ENCODE data around the gene DOCK3. TPM values are rescaled to one million over a fixed set of nuclear protein-coding genes. Genes with fewer than 3 reads are reported as not detected.

Gene DOCK3
- polyA plus RNA-seq, 2 of the 4 experiments (the other 2 are of a cell fraction), result 0.40 to 0.46 TPM

DNA sequence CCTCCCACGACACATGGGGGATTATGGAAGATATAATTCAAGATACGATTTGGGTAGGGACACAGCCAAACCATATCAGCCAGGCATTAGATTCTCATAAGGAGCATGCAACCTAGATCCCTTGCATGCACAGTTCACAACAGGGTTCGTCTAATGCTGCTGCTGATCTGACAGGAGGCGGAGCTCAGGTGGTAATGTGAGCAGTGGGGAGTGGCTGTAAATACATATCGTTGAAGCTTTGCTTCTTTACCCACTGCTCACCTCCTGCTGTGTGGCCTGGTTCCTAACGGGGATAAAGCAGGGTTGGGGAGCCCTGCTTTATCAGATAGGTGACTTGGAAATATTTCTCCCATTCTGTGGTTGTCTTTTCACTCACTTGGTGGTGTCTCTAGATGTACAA is 14.8 kb downstream of the DOCK3 start:
- no peak overlapping the region for H3K4me3 ChIP-seq
- FAIRE-seq (no peak), DNase-seq (ENCODE audit: low read depth in 1 of 2, low spot score in 1 of 2) (no peak), ATAC-seq (no peak)
- H3K4me1 ChIP-seq, result no peaks in the 10 kb centered on the region
- H3K9me3 ChIP-seq, result no peaks in the 10 kb centered on the region
- ChIA-PET POLR2A (no interaction called here), CTCF (interaction anchor here (1.1 kb wide), 1 partner anchor 15 kb away, joined by 3 read pairs; the partner anchor contains the start of gene DOCK3)
- 16% methylated on average over 6 of the region's 6 CpGs for WGBS (ENCODE audit: missing lambda C conversion rate)
- TF ChIP-seq FOSB (CRISPR knock-in tag; IDR thresholded peaks at IDR 0.05) (no peak), KDM1A (IDR thresholded peaks at IDR 0.05; ENCODE audit: low read depth) (no peak), PBX3 (IDR thresholded peaks at IDR 0.05) (no peak), TFCP2L1 (CRISPR knock-in tag; IDR thresholded peaks at IDR 0.05) (no peak), PHF8 (IDR thresholded peaks at IDR 0.05; ENCODE audit: borderline replicate concordance, low read depth) (no peak), E2F6 (IDR thresholded peaks at IDR 0.05; ENCODE audit: borderline replicate concordance, low read depth) (no peak), MAZ (IDR thresholded peaks at IDR 0.05; ENCODE audit: borderline replicate concordance, low read depth, low read length) (no peak), ESRRA (IDR thresholded peaks at IDR 0.05; ENCODE audit: borderline replicate concordance, low read length) (no peak), CEBPB (IDR thresholded peaks at IDR 0.05) (no peak), ZC3H11A (IDR thresholded peaks at IDR 0.05) (no peak), NPAS2 (CRISPR knock-in tag; IDR thresholded peaks at IDR 0.05; ENCODE audit: borderline replicate concordance) (no peak), RCOR1 (IDR thresholded peaks at IDR 0.05; ENCODE audit: low read depth, low read length) (no peak), USF2 (IDR thresholded peaks at IDR 0.05) (no peak), NFE2L2 (conservative IDR thresholded peaks at IDR 0.05; ENCODE audit: low read length) (no peak), MAFK (IDR thresholded peaks at IDR 0.05; ENCODE audit: partially characterized antibody) (no peak), BHLHE40 (IDR thresholded peaks at IDR 0.05; ENCODE audit: low read depth, low read length) (no peak), SREBF2 (IDR thresholded peaks at IDR 0.05) (no peak)
- TF ChIP-seq, protein P1, sequence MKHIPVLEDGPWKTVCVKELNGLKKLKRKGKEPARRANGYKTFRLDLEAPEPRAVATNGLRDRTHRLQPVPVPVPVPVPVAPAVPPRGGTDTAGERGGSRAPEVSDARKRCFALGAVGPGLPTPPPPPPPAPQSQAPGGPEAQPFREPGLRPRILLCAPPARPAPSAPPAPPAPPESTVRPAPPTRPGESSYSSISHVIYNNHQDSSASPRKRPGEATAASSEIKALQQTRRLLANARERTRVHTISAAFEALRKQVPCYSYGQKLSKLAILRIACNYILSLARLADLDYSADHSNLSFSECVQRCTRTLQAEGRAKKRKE (CRISPR knock-in tag; IDR thresholded peaks at IDR 0.05; ENCODE audit: low read depth), result no peak
- H3K4me2 ChIP-seq, result no peak overlapping the region
- no peak overlapping the region for H3K27ac ChIP-seq

DNA sequence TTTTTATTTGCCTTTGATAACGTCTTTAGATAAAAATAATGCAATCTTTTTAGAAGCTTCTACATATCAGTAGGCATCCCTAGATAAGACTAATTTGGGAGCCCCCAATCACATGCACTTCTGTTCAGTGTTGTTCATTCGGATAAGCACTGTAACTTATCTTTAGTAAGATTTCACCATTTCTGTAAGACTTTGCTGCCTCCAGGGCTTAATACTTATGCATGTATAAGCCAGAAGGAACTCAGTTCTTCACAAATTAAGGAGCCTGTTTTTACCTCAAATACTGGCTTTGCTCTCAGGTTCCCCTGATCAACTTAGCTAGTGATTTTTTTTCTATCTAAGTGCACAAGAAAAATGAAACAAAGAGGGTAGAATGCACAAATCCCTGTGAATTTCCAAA is 20.3 kb downstream of the DOCK3 start:
- Histone ChIP-seq H3K4me2 (no peak overlapping the region), H3K4me3 (no peak overlapping the region), H3K4me1 (no peaks in the 10 kb centered on the region), H3K9me3 (no peaks in the 10 kb centered on the region), H3K27ac (no peak overlapping the region)
- WGBS (ENCODE audit: missing lambda C conversion rate), result 21% methylated on average over 2 of the region's 2 CpGs
- ChIA-PET CTCF (interaction anchor here (1.0 to 1.1 kb wide), 2 partner anchors 12 to 21 kb away, joined by 3 read pairs; no protein-coding TSS in a partner anchor), POLR2A (no interaction called here)
- FAIRE-seq, result no peak
- no peak for TF ChIP-seq REST (IDR thresholded peaks at IDR 0.05)
- TF ChIP-seq HOXB13 (CRISPR knock-in tag; IDR thresholded peaks at IDR 0.05; ENCODE audit: low read depth), result no peak
- no peak for TF ChIP-seq EP300 (IDR thresholded peaks at IDR 0.05)
- TF ChIP-seq CEBPB (IDR thresholded peaks at IDR 0.05), result no peak
- no peak for TF ChIP-seq PHF8 (IDR thresholded peaks at IDR 0.05; ENCODE audit: borderline replicate concordance, low read depth)
- TF ChIP-seq CBX2 (IDR thresholded peaks at IDR 0.05; ENCODE audit: borderline replicate concordance, low read depth), result no peak
- TF ChIP-seq SMC3 (IDR thresholded peaks at IDR 0.05), result no peak
- TF ChIP-seq FOSB (CRISPR knock-in tag; IDR thresholded peaks at IDR 0.05), result no peak
- no peak for TF ChIP-seq RFX5 (IDR thresholded peaks at IDR 0.05)
- TF ChIP-seq RCOR1 (IDR thresholded peaks at IDR 0.05; ENCODE audit: low read depth, low read length), result no peak
- no peak for DNase-seq (ENCODE audit: low read depth in 1 of 2, low spot score in 1 of 2)
- no peak for ATAC-seq

Measured in A549 (cell line).